GM19351 (cell line): Measurements from ENCODE around the gene AGPS.
"Not testable (repeated sequence)": the region's sequence is repeated elsewhere in the genome, so short reads cannot be mapped to it uniquely, and the experiment has no call there.

Experiments
- ATAC-seq: cut with Tn5 transposase; IDR thresholded peaks from one replicate; pipeline ENCODE4 v1.9.1; 2021; ENCODE audit warnings: mild to moderate bottlenecking, moderate library complexity; ENCODE audit not compliant: unreplicated experiment

AGPS gene

DNA sequence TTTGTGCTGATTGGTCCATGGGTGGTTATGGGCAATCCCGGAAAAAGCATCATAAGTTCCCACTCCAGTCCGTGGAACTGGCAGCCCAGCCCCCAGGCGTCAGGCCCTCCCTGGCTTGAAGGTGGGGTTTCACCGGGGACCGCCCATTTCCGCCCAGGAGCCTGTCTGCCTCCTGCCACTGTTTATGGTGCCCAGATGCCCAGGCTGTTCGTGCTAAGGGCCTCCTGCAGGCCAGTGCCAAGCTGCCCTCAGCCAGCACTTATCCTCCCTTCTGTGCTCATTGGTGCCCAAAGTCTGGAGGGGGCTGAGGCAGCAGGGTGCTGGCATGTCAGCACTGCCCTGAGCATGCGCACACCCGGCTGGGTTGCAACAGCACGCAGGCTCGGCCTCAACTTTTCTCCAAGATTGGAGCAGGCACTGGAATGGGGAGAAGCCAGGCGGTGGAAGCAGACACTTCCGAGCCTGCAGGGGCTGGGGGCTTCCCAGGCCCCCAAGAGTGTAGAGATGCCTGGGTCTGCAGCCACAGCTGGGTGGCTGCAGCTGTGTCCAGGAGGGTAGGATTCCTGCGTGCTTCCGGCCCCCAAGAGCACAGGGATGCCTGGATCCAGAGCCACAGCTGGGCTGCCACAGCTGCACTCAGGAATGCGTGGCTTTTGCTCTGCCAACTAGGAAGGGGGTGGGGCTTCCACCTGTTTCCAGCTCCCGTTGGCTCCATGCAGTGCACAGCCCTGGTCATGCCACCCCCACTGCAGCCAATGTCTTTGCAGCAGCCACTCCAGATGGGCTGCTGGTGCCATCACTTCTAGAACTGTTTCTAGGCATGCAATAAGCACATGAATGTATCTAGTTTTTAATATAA, 74.0 kb downstream of the AGPS start:
- no peak for ATAC-seq

DNA sequence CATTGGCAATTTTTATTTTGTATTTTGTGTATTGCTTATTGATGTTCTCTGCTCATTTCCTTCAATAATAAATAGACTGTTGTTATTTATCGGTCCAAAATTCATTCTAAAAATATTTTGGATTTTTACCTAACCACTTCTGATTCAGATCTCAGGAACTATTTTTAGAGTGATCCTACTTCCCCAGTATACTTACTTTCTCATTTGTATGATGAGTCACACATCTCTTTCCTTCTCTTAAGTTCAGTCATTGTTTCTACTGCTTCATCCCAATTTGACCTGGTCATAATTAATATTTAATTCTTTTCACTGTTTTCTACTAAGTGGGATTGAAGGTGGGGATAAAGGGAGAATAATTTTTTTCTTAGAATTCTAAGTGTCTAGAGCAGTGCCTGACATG, 75.1 kb downstream of the AGPS start:
- no peak for ATAC-seq

DNA sequence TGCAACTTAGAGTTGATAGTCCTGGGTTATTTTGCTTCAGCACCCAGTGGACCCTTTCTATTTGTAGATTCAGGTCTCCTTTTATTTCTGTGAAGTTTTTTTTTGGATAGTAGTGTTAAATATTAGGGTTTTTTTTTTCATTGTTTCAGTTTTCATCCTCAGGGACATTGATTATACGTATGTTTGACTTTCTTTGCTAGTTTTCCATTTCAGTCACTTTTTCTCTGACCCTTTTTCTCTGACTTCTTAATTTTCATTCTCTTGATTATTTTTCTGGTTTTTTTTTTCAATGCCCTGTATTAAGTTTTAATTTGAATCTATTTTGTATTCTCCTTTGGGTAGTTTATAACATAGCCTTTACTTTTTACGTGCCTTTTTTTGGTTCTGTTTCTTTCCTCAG, 79.4 kb downstream of the AGPS start:
- no peak for ATAC-seq

DNA sequence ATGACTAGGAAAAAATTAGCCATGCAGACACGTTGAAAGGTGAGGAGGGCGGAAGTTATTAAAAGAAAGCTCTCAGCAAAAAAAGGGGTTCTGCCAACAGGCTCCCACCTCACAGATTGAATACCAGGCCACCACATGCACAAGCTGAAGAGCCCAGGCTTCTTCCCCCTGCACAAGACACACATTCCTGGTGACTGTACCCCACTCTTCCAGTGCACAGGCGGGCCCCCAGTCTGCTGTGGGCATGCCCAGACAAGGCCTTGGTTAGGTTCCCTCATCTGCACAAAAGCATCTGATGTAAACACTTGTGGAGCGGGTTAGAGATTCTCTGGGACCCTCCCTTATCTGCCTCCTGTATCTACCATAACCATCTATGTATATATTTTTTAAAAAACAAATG, 81.7 kb downstream of the AGPS start:
- no peak for ATAC-seq

DNA sequence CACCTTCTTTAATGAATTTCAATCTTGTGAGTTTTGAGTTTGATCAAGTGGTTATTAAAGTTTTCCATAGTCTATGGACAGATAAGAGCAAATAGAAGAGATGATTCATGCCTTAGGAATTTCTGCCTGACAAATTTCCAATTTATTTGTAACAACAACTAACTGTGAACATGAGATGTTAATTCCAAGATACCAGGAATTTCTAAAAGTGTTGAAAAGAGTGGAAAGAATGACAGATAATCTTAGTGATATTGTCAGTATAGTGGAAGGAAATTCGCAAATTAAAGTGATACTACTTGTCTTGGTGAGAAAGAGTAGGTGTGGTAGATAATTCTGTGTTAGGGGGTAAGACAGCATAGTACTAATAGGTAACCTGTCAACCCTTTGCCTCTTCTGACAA, 82.4 kb downstream of the AGPS start:
- no peak for ATAC-seq

DNA sequence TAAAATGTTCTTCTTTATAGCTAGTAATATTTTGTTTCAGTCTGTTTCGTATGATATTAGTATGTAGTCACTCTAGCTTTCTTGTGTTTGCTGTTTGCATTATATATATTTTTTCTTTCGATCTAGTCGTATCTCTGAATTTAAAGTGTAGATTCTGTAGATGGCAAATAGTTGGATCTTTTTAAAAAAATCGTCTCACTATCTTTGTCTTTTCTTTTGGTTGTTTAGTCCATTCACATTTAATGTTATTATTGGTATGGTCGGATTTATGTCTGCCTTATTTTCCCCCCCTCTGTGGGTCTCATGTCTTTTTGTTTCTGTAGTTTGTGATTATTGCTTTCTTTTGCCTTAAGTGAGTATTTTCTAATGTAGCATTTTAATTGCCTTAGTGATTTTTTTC, 84.3 kb downstream of the AGPS start:
- ATAC-seq: no peak

DNA sequence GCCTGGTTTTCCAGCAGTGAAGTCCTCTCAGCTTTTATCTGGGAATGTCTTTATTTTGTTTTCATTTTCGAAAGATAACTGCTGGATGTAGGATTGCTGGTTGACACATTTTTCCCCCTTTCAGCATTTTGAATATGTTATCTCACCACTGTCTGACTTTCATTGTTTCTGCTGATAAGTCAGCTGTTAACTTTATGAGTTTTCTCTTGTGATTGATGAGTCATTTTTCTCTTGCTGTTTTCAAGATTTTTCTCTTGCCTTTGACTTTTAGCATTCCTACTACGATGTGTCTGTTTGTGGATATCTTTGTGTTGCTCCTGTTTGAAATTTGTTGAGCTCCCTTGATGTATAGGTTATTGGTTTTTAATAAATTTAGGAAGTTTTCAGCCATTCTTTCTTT, 85.5 kb downstream of the AGPS start:
- no peak for ATAC-seq

DNA sequence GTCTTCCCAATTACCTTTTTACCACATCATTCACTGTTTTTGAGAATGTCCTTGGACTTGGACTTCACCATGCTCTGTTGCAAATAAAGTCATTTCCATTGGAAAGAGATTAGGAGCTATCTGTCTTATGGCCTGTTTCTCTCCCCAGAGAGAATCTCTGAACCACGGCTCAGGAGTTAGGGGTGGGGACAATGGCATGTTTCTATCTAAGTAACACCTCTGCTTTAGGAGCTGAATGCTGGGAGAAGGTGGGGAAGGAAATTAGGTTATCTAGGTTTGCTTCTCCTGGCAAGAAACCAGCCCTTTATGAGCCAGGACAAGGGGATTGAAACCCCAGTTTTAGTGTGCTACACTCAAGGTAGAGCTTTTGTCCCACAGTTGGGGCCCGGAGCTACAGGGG, 86.3 kb downstream of the AGPS start:
- no peak for ATAC-seq

DNA sequence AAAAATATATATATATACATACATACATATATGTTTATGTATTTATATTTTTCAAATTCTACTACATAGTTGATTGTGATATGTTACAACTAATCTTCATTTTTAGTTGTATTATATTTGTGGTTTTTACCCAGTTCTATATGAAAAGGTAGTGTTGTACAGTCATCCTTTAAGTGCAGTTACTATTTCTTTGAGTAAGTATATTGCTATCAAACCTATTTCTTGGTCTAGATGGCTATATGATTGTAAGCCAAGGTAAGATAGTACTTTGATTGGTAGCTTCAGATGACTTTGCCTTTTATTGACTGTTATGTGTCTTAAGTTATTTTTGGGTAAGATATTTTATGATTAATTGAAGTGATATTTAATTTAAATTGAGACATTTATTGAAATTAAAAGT, 89.6 kb downstream of the AGPS start:
- ATAC-seq: no peak

DNA sequence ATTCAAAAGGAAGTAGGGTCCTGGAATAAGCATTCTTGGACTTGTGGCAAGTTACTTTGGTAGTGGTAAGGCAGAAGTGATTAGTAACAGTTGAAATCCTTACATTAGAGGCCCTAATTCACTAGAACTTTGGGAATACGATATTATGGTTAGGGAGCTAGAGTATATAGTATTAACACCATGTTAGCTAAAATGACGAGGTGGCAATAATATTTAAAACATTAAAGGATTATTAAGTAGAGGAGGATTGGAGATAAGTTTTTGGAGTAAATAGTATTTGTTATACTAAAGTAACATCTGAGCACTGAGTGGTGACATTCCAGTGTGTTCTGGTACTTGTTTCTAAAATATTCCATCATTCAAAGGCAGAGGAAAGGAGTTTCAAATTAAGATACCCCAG, 91.0 kb downstream of the AGPS start:
- no peak for ATAC-seq

DNA sequence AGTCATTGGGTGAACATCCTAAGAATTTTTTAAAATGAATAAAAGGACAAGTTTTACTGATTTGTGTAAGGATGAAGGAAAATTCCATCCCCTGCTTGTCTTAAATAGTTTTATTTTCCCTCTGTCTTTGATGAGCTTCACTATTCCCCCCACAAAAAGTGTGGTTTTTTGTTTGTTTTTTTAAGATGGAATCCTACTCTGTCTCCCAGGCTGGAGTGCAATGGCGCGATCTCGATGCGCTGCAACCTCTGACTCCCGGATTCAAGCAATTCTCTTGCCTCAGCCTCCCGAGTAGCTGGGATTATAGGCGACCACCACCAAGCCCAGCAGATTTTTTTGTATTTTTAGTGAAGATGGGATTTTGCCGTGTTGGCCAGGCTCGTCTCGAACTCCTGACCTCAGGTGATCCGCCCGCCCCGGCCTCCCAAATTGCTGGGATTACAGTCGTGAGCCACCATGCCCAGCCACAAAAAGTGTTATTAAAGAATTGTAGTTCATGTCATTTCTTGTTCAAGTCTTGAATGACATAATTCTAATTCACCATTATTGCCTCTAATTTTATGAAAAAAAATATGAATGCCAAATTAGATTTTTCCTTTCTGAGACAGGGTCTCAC, 91.7 kb downstream of the AGPS start:
- ATAC-seq: no peak

DNA sequence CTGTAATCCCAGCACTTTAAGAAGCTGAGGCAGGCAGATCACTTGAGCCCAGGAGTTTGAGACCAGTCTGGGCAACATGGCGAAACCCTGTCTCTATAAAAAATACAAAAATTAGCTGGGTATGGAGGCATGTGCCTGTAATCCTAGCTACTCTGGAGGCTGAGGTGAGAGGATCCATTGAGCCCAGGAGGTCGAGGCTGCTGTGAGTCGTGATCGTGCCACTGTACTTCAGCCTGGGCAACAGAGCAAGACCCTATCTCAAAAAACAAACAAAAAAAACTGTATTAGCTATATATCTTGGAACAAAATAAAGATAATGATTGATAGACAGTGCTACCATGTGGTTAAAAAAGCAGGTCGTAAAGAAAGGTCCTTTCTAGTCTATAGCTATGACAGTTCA, 93.1 kb downstream of the AGPS start:
- ATAC-seq: not testable (repeated sequence)

DNA sequence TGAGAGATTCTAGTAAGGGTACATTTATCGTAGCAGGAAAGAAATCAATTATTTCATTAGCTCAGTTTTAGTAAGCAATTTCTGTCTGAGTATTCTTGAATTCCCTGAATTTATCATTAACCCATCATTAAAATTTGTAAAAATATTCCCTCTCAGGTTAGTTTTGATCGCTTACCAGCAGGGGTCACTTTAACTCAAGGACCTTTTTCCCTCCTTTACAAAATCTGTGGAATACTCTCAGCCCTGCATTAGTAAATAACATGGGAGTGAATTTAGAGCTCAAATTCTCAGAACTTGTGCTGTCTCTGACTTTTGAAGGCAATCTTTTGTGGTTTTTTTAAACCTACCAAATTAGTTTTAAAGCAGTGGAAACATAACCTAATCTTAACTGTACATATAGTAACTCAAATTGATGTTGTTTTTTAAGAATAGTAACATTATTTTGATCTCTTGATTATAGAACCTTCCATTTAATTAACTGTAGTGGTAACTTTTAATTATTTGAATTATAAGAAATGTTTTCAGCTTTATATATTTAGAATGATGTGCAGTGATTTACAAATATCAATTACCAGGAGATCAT, 97.2 kb downstream of the AGPS start:
- no peak for ATAC-seq

DNA sequence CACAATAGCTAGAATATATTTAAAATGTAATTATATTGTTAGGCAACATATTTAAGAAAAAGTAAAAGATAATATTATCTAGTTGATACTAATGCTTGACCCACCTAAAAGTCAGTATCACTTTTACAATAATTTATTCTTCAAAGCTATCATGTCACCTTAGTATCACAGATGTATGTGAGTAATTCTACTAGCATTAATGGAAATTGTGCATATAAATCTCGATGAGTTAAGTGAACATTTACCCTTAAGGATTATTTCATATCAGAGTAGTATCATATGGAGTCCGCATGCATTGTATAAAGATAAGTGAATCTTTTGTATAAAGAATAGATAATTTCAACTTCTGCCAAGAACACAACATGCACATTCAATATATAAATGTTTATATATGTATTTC, 103.4 kb downstream of the AGPS start:
- no peak for ATAC-seq

DNA sequence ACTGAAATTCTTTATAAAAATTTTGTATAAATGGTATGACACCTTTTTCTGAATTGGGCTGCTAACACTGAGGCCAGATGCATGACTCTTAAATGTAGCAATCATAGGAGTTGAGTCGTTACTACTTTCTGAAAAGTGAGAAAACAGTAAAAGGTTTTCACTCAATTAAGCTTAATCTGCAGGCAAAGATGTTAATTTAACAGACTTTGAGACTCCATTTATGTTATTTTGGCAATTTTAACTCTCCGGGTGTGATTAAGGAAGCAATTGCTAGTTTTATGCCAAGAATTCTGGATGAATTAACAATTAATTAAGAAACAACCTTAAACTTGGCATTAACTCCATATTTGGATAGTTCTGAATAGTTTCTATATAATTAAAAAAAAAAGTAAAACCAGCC, 104.3 kb downstream of the AGPS start:
- no peak for ATAC-seq

DNA sequence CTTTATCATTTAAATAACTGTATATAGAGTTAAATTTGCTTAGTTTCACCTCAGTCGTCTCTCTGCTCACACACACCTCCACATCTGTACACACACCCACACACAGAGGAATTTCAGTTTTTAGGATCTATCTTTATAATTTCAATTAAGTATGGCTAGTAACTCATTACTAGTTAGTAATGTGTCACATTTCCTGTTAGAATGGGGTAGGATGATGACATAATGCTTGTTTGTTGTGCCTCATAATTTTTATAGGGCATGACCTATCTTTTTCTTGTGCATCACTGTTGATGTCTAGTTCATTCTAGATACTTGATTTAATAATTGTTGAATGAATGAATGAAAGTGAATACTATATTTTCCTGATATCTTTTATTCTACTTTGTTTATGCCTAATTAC, 108.6 kb downstream of the AGPS start:
- ATAC-seq: no peak

DNA sequence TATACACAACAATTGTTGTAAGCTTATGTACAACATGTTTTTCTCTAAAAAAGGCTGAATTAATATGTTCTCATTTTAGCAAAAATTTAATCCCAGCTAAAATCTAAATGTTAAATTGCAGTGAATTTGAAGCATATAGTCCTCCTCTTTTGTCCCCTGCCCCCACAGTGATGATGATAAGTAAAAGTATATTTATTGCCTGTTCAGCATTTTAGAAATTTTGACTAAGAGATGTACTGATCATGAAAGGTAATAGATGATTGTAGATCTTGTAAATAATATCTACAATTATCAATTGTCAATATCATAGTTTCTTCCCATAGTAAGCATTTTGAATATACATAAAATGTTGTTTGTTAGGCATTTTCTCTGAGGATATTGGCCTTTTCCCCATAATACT, 113.9 kb downstream of the AGPS start:
- ATAC-seq: no peak

DNA sequence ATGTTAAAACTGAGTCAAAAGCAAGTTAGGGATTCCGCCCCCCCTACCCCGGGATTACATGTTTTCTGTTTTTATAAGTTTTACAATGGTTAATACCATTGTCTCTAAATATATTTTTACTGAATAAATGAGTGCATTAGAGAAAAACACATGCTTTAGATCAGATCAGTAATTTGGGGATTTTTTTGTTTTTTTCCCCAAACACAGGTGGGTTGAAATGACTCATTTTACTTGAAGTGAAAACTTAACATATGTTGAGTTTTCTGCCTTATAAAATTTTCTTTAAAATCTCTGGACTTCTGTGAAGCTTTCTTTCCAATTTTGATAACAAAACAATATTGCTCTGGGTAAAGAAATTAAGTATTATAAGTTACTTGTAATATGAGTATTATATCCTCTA, 114.4 kb downstream of the AGPS start:
- ATAC-seq: no peak

DNA sequence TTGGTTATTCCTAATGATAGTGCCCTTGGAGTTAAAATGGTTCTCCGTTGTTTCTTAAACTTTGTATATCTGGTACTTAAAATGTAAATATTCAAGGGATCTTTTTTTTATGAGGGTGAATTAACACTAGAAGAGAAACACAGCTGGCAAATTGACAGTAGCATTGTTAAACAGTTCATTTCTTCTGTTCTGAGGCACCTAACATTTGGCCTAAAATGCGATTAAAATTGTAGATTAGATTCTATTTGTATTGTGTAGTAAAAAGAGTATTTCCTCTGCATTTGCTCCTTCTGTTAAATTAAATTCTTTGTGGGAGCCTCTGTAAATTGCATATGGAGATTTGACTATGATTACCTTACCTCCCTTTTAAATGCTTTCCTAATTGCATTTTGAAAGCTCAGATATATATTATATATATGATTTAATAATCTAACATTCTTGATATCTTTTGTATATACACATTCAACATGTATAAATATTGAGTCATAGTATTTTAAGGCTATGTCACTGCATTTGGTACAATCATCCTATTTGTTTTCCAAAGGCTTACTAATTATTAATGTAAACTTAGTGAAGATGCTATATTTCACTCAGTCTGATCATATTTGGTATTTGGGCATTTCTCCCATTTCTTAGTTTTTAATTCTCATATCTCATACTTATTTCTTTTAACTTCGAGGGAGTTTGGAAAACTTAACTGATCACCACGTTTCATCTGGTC, 124.4 kb downstream of the AGPS start:
- no peak for ATAC-seq

DNA sequence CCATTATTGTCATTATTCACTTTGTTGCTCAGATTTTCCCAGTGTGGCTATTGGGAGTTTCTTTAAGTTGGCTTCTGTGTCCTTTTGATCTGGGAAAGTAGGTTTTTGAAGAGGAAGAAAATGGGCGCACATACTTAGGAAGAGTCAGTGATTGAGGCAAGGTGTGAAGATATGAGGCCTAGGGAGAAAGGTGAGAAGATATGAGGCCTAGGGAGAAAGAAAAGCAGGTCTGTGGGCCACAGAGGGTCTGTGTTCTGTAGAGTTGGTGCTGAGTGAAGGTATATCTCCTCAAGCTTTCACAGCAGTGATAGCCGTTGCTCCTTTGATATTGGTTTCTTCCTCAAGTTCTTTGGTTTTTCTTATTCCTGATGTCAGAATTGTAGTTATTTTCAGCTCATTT, 126.2 kb downstream of the AGPS start:
- no peak for ATAC-seq

DNA sequence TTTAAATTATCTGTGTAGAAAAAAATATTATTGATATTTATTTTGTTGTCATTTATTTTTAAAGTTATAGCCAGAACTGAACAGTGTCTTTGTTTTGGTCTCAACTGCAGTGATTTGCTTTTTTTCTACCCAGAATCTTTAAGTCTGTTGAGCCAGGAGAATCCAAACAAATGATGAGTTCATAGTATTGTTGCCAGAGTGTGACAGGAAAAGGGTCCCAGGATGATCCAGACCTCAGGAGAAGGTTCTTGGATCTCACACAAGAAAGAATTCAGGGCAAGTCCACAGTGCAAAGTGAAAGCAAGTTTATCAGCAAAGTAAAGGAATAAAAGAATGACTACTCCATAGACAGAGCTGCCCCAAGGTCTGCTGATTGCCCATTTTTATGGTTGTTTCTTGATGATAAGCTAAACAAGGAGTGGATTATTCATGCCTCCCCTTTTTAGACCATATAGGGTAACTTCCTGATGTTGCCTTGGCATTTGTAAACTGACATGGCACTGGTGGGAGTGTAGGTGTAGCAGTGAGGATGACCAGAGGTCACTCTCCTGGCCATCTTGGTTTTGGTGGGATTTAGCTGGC, 127.1 kb downstream of the AGPS start:
- ATAC-seq: no peak
